ENCODE results near the gene PRRG3.
"Not testable (repeated sequence)": the region's sequence is repeated elsewhere in the genome, so short reads cannot be mapped to it uniquely, and the experiment has no call there.

Gene PRRG3

GRCh38 chrX:151694661-151695582 lies at the start of gene PRRG3:
Gene PRRG3, plus strand, starts transcription at chrX:151695458. Its CDS starts 3,357 bp downstream, at chrX:151698815.
- DNase-seq: no peak

- DNase-seq: no peak
These were observed 20.0 kb upstream of the PRRG3 start for GRCh38 chrX:151675121-151675746.

GRCh38 chrX:151676196-151676595 lies 19.1 kb upstream of the PRRG3 start:
- DNase-seq: no peak

DNA sequence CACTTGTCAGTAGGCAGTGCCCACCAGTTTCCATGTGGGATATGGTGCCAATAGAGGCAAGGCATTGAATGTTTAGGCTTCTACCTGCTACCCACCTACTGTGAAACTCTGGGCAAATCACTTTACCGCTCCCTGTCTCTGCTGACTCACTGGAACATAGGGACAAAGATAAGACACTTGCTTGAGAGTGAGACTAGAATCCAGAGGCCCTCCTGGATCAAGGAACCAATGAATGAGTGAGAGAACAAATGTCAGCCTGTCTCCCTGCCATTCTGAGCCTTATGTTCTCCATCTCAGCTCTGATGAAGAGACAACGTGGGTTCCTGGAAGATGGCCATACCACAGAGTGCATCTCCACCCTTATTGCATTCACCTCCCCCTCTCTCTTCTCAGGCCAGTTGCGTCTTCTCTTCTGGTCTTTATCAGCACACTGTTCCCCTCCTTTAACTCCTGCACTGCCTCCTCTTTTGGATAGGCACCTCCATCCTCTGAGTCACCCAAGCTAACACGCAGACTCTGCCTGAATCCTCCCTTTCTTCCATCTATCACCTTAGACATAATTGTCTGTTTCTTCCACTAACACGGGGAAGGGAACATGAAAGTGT lies 15.4 kb upstream of the PRRG3 start:
- no peak for DNase-seq

GRCh38 chrX:151680805-151681204 lies 14.5 kb upstream of the PRRG3 start:
- peak in 1 of 2 experiments; percentile 29 for DNase-seq

GRCh38 chrX:151687635-151688034 lies 7.6 kb upstream of the PRRG3 start:
- DNase-seq: no peak

- no peak for DNase-seq
These were observed 6.6 kb upstream of the PRRG3 start for GRCh38 chrX:151688695-151689094.

DNA sequence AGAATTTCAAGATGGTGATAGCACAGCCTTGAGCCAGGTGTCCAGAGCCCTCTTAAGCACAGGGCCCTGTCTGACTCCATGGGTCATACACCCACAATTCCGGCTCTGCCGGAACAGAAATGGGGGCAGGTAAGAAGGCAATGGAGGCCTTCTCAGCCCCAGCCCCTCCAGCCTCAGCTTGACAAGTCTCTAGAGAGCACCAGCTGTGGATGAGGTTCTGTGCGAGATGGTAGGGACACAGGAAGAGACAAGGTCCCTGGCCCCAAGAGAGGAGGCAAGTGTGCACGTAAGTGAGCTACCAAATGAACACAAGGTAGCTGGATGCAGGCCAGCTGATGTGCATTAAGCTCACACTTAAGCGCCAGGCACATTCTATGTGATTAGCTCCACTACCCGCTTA lies 2.4 kb upstream of the PRRG3 start:
- DNase-seq: no peak

DNA sequence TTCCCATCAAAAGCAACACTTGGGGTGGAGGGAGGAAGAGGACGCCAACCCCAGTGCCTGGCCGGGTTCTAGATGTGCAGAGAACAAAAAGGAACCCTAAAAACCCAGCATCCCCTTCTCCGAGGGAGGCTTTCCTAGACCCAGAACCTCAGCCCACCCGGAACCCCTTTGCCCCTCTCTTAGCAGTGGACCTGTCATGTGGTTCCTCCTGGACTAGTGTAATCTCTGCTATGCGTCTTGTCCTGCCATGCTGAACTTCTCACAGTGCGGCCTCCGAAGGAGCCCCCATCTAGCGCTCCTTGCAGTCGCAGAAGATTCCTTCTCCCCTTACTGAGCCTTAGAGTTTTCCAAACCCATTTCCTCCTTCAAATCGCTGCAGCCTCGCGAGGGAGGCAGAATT lies 1.1 kb upstream of the PRRG3 start:
- DNase-seq: no peak

- DNase-seq: no peak
These were observed 504 bp downstream of the PRRG3 start for GRCh38 chrX:151695583-151696340.

- not testable (repeated sequence) for DNase-seq
These were observed 1.8 kb downstream of the PRRG3 start for GRCh38 chrX:151697082-151697481.

GRCh38 chrX:151697522-151697921 lies 2.3 kb downstream of the PRRG3 start:
- no peak for DNase-seq

- DNase-seq: no peak
These were observed 3.2 kb downstream of the PRRG3 start for GRCh38 chrX:151698485-151698884.

DNA sequence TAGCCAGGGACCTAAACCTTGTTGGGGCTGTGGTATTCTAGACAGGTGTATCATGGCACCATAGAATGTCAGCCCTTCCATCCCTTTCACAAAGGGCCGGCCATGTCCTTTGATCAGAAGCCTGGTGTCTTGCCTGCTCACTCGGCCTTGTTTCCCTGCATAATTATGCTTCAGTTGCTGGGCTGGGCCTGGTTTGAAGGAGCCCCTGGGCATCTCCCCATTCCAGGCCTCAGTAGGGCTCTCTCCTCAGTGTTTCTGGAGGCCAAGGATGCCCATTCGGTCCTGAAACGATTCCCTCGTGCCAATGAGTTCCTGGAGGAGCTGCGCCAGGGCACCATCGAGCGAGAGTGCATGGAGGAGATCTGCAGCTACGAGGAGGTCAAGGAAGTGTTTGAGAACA lies 4.5 kb downstream of the PRRG3 start:
- no peak for DNase-seq

- no peak for DNase-seq
These were observed 5.3 kb downstream of the PRRG3 start for GRCh38 chrX:151700581-151700980.

DNA sequence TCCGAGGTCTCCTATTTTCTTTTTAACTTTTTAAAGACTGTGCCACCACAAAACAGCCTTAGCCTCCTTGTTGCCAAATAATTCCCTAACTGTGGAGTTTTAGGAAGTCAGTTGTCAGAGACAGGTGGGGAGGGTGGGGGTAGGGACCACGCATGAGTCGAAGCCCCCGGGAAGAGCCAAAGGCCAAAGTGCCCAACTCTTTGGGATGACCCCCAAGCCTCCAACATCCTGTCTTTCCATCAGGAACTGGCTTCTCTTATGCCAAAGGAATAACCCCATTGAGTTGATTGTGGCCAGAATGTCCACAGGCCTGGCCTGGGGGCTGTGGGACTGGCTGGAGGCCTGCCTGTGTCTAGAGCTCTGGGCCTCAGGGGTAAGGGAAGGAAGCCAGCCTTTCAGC lies 5.8 kb downstream of the PRRG3 start:
- no peak for DNase-seq

- DNase-seq: no peak
These were observed 6.3 kb downstream of the PRRG3 start for GRCh38 chrX:151701531-151701930.

GRCh38 chrX:151702026-151702714 lies 6.9 kb downstream of the PRRG3 start:
- DNase-seq: no peak

GRCh38 chrX:151702741-151703340 lies 7.6 kb downstream of the PRRG3 start:
- no peak for DNase-seq

GRCh38 chrX:151703487-151703886 lies 8.2 kb downstream of the PRRG3 start:
- DNase-seq: no peak

DNA sequence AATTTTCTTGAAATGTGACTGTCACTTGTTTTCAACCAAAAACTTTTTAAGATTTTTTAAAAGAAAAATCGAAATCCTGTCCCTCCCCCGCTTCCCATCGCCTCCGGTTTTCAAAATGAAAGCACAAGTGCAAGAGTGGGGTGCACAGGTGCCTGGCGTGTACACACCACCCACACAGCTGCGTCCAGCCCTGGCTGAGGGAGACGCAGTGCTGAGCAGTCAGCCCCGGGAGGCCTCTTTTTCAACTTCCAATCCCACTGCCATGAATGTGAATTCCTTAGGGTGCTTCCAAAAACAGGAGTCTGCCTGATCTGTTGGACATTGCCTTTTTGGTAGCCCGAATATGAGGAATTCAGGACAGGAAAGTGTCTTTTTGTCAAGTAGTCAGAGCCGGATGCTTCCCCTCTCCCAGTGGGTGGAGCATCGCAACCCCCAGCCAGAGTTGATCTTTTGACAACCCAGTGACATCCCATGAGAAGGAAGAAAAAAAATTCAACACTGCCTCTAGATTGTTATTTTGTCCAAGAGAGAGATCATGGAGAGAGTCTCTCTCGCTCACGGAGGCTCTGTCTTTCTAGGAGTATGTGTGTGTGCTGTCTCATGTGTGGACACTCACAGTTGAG lies 8.9 kb downstream of the PRRG3 start:
- no peak for DNase-seq

GRCh38 chrX:151708821-151709220 lies 13.6 kb downstream of the PRRG3 start:
- no peak for DNase-seq
